ENCODE measurements around the gene SPACDR. TPM values are rescaled to one million over a fixed set of nuclear protein-coding genes. Genes with fewer than 3 reads are reported as not detected.
A peak's percentile ranks its signal among the peaks of the same experiment; 100 is the strongest.

The SPACDR gene
- polyA plus RNA-seq, 1 experiment = 0.76 TPM

DNA sequence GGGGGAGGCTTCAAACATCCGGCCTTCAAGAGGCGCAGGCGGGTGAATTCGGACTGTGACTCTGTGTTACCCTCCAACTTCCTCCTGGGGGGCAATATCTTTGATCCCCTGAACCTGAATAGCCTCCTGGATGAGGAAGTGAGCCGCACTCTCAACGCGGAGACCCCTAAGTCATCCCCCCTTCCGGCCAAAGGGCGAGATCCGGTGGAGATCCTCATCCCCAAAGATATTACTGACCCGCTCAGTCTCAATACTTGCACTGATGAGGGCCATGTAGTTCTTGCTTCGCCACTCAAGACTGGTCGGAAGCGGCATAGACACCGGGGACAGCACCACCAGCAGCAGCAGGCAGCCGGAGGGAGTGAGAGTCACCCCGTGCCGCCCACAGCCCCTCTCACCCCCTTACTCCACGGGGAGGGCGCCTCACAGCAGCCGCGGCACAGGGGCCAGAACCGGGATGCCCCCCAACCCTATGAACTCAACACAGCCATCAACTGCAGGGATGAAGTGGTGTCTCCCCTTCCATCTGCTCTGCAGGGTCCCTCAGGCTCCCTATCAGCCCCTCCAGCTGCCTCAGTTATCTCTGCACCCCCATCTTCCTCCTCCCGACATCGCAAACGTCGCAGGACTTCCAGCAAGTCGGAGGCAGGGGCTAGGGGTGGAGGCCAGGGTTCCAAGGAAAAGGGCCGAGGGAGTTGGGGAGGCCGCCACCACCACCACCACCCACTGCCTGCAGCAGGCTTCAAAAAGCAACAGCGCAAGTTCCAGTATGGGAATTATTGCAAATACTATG lies 33.4 kb downstream of the SPACDR start:
- Histone ChIP-seq H3K27me3 (ENCODE audit: control insufficient read depth, insufficient read depth, low read length) (no peaks in the 10 kb centered on the region), H3K27ac (ENCODE audit: low read depth, low read length) (no peak overlapping the region), H3K4me3 (ENCODE audit: low read depth, low read length) (peak overlapping the region; percentile 84), H3K9me3 (ENCODE audit: control insufficient read depth, insufficient read depth, low read length) (peaks cover 5% of the 10 kb centered on the region; the same call in 1 of the 2 replicates)
- TF ChIP-seq, protein P1, sequence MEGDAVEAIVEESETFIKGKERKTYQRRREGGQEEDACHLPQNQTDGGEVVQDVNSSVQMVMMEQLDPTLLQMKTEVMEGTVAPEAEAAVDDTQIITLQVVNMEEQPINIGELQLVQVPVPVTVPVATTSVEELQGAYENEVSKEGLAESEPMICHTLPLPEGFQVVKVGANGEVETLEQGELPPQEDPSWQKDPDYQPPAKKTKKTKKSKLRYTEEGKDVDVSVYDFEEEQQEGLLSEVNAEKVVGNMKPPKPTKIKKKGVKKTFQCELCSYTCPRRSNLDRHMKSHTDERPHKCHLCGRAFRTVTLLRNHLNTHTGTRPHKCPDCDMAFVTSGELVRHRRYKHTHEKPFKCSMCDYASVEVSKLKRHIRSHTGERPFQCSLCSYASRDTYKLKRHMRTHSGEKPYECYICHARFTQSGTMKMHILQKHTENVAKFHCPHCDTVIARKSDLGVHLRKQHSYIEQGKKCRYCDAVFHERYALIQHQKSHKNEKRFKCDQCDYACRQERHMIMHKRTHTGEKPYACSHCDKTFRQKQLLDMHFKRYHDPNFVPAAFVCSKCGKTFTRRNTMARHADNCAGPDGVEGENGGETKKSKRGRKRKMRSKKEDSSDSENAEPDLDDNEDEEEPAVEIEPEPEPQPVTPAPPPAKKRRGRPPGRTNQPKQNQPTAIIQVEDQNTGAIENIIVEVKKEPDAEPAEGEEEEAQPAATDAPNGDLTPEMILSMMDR (IDR thresholded peaks at IDR 0.05; ENCODE audit: low read depth, low read length) = no peak
- CTCF ChIA-PET = no interaction called here
- DNase-seq (ENCODE audit: low read depth, low spot score) = no peak
- POLR2A ChIA-PET = interaction anchor here (0.7 to 1.2 kb wide), 3 partner anchors 12 to 17 kb away, joined by 3 to 4 read pairs (median 4); no protein-coding TSS in a partner anchor

DNA sequence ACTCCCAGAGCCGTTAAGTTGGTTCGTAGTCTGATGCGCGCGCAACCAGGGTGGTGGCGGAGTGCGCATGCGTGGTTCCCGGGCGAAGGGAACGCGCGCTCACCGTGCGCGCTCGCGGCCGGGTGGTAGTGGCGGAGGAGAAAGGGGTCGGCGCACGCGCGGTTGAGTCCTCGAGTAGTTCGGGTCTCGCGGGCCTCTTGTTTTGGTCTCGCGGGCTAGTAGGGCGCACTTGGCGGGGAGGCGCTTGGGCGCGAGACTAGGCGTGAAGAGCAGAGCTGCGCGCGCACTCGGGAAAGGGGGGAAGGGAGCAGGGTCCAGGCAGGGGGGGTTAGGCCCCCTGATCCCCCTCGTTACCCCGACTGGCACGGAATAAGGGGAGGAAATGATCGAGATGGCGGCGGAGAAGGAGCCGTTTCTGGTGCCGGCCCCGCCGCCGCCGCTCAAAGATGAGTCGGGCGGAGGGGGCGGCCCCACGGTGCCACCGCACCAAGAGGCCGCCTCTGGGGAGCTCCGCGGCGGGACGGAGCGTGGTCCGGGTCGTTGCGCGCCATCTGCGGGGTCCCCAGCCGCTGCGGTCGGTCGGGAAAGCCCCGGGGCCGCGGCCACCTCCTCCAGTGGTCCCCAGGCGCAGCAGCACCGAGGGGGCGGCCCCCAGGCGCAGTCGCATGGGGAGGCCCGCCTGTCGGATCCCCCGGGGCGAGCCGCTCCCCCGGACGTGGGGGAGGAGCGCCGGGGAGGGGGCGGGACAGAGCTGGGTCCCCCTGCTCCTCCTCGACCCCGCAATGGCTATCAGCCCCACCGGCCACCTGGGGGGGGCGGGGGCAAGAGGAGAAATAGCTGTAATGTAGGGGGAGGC lies 34.2 kb downstream of the SPACDR start, which contains the start of gene MEPCE:
Gene MEPCE, plus strand, starts transcription at position 195 of the 856 bp plus-strand sequence. Its CDS starts 188 bp downstream, at position 383.
- TF ChIP-seq, protein P1 (IDR thresholded peaks at IDR 0.05; ENCODE audit: low read depth, low read length) = no peak
- Histone ChIP-seq H3K27ac (ENCODE audit: low read depth, low read length) (peak within 1 kb of the TSS; percentile 100), H3K9me3 (ENCODE audit: control insufficient read depth, insufficient read depth, low read length) (peaks cover 5% of the 10 kb centered on the region; the same call in 1 of the 2 replicates), H3K4me3 (ENCODE audit: low read depth, low read length) (peak within 1 kb of the TSS; percentile 86), H3K27me3 (ENCODE audit: control insufficient read depth, insufficient read depth, low read length) (no peaks in the 10 kb centered on the region)
- ChIA-PET POLR2A (interaction anchor here (0.6 to 2.0 kb wide), 22 partner anchors 10 to 1303 kb away, joined by 3 to 20 read pairs (median 5); partner anchors contain the start of genes FBXO24, GNB2, LAMTOR4 and LRCH4), CTCF (interaction anchor here (1.0 to 1.5 kb wide), 3 partner anchors 20 to 23 kb away, joined by 3 to 4 read pairs (median 4); no protein-coding TSS in a partner anchor)
- DNase-seq (ENCODE audit: low read depth, low spot score) = peak; percentile 94

DNA sequence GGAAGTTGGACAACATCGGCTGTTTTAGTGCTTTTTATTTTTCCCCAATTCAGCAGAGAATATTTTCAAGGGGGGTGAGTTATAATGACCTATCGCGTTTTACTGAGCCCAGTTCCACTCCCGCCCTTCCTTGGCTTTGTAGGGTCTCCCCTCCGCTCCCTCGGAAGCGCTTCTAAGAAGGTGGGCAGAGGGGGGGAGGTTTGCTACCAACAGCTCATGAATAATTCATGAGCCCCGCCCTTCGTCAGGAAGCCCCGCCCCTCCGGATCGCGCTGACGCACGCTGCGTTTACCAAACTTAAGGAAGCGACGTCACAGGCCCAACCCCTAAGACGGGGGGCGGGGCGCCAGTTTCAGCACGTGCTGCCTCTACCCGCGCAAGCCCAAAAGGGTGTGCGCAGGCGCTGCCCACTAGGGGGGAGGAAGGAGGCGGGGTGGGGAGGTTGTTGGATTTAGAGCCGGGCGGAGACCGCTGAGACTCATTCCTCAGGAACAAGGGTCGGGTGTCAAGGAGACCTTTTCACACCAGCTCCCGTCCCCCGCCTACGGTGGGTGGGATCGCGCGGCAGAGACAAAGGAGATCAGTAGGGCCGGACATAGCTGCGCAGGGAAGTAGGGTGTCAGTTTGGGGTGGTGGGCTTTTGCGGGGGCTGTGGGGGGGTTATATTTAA lies 35.0 kb downstream of the SPACDR start:
- peak; percentile 100 for DNase-seq (ENCODE audit: low read depth, low spot score)
- ChIA-PET POLR2A (interaction anchor here (0.6 to 2.0 kb wide), 33 partner anchors 8 to 1304 kb away, joined by 3 to 20 read pairs (median 5); partner anchors contain the start of genes AP4M1, FBXO24, GNB2 and LAMTOR4), CTCF (interaction anchor here (0.9 to 1.5 kb wide), 4 partner anchors 21 to 40 kb away, joined by 3 to 4 read pairs (median 4); no protein-coding TSS in a partner anchor)
- peak overlapping the region; percentile 86 for H3K4me3 ChIP-seq (ENCODE audit: low read depth, low read length)
- no peaks in the 10 kb centered on the region for H3K27me3 ChIP-seq (ENCODE audit: control insufficient read depth, insufficient read depth, low read length)
- TF ChIP-seq, protein P1 (IDR thresholded peaks at IDR 0.05; ENCODE audit: low read depth, low read length) = no peak
- peaks cover 5% of the 10 kb centered on the region; the same call in 1 of the 2 replicates for H3K9me3 ChIP-seq (ENCODE audit: control insufficient read depth, insufficient read depth, low read length)
- H3K27ac ChIP-seq (ENCODE audit: low read depth, low read length) = peak overlapping the region; percentile 100

DNA sequence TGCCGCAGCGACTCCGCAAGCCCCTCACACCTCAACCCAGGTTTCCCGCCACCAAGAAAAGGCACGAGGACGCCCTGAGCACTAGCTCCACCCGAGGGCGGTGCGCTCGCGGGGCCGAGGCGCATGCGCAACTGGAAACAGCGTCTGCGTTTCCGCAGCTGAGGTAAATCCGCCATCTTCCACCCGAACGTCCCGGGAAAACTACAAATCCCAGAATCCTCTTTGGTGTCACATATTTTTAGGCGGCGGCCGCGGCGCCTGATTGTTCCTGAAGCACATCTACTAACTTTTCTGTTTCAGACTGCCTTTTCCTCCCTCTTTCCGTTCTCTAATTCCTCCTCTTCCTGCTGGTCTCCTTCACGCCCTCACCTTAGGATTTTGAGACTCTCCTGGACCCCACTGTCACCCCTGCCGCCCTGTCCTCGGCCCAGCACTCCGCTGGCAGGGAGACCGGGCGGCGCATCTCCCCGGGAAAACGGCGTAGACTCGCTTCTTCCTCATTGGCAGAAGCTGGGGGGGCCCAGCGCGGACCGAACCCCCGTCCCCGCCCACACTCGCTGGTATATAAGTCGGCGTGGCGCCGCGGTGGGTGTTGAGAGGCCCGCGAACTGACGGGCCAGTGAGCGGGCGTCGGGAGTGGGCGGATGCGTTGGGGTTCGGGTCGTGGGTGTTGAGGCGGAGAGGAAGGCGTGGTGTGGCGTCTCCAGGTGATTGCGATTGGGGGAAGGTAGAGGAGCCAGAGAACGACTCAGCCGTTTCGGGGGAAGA lies 35.7 kb downstream of the SPACDR start, which contains the start of gene ZCWPW1:
Gene ZCWPW1, minus strand, starts transcription at position 505 of the 768 bp plus-strand sequence. CDS start 8,054 bp downstream, outside the sequence.
- peak; percentile 95 for DNase-seq (ENCODE audit: low read depth, low spot score)
- Histone ChIP-seq H3K4me3 (ENCODE audit: low read depth, low read length) (peak within 1 kb of the TSS; percentile 86), H3K27me3 (ENCODE audit: control insufficient read depth, insufficient read depth, low read length) (no peaks in the 10 kb centered on the region), H3K9me3 (ENCODE audit: control insufficient read depth, insufficient read depth, low read length) (peaks cover 5% of the 10 kb centered on the region; the same call in 1 of the 2 replicates), H3K27ac (ENCODE audit: low read depth, low read length) (peak within 1 kb of the TSS; percentile 100)
- CTCF ChIA-PET = interaction anchor here (0.9 to 1.5 kb wide), 4 partner anchors 20 to 41 kb away, joined by 3 to 4 read pairs (median 4); no protein-coding TSS in a partner anchor
- POLR2A ChIA-PET = interaction anchor here (0.6 to 2.0 kb wide), 35 partner anchors 8 to 870 kb away, joined by 3 to 20 read pairs (median 5); partner anchors contain the start of genes AP4M1, FBXO24, GNB2 and LAMTOR4
- TF ChIP-seq, protein P1 (IDR thresholded peaks at IDR 0.05; ENCODE audit: low read depth, low read length) = 0 out of 2 replicates have a peak, but pooled peaks have one; percentile 9
